ENCODE data around the gene ZNF471.

Gene ZNF471

DNA sequence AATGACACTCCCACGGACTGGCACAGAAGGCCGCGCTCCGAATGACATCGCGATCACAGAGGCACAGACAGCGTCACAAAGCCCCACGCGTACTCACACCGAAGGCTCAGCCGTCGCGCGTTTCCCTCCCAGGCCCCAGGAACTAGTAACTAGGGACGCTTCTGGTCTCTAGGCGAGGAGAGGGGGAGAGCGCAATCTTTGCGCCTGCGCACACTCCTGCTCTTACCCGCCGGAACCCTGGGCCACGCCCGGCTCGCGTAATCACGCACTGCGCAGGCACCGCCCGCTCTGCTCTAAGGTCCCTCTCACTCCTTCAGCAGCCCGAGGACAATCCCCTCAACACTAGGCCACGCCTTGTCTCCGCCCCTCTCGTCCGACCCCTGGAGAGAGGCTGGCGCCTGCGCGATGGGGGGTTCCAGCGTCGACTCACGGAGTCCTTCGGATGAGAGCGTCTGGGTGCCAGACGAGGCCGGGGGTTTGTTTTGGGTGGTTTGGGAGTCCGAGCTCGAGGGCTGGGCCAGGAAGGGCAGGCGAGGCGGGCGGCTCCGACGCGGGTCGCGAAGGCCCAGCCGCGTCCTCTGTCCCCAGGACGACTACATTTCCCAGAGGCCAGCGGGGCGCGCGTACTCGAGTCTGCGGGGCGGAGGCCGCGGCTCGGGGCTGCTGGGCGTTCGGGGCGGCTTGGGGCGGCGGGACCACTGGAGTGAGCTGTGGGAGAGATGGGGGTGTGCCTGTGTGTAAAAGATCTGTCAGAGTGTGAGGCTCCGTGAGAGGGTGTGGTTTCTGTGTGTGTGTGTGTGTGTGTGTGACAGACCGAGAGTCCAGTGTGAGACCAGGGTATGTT is at the start of gene ZNF471:
Gene ZNF471 (plus strand): TSS at position 410 of the 844 bp plus-strand sequence. CDS start 3,717 bp downstream, outside the sequence.
- peak; percentile 95 for DNase-seq (ENCODE audit: low read depth, low spot score)

DNA sequence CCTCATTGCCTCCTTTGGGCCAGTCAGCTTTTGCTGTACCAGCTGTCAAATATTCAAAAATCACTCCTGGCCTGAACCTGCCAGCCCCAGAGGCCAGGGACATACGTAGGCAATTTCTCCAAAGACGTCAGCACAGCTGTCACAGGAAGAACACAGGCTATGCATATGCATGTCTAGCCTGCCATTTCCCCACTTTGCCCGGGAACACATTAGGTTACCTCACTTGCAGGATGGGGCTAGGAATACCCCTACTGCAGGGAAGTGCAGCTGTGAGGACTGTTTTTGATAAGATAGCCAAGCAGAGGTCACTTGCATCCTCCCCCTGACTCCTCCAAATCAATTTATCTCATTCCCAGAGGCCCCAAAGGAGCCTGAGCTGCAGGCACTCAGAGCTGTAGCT is 33.3 kb upstream of the ZNF471 start:
- DNase-seq (ENCODE audit: low read depth, low spot score) = no peak

- no peak for DNase-seq (ENCODE audit: low read depth, low spot score)
Observed at GRCh38 chr19:56476093-56476492, 31.6 kb upstream of the ZNF471 start.

GRCh38 chr19:56476651-56477428 is 30.8 kb upstream of the ZNF471 start, which contains the start of gene ZNF667:
TSS of gene ZNF667 (minus strand) at chr19:56477345. CDS start at chr19:56462370, 14,975 bp downstream.
- DNase-seq (ENCODE audit: low read depth, low spot score) = no peak

DNA sequence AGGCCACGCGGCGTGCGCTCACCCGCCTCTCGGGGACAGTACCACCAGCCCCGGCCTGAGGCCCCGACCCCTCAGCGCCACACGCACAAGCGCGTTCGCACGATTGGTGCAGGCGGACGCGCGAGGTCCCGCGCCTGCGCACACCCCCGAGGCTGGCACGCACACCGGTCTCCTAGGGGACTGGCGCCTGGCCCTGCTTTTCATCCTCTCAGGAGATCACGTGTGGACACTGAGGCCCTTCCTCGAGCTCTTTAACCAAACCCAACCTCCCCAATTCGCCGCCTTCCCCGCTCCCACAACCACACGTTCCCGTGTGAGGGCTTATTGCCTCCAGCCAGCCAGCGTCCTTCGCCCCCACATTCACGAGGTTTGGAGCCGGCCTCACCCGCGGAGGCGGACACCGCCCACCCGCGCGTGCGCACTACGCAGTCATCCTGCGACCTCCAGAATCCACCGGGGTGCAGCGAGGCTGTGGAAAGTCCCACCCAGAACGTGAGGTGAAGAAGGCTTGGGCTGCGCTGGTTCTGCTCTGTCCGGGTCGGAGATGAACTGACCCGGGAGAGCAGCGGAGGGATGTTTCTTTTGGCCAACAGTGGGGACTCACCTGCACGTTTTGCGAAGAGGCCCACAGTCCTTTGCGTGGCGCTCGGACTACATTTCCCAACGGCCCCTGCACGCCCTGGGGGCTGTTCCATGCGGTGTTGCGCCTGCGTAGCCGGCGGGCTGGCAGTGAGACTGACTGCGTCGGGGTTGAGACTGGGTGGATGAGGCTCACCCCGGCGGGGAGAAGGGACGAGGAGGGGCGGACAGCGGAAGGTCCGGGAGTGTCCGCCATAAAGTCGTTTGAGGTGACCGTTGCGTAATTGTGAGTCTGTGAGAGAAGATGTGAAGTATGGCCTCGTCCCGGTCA is 30.0 kb upstream of the ZNF471 start:
- DNase-seq (ENCODE audit: low read depth, low spot score) = peak; percentile 60

GRCh38 chr19:56491399-56491798 is 16.3 kb upstream of the ZNF471 start:
- DNase-seq (ENCODE audit: low read depth, low spot score) = no peak

DNA sequence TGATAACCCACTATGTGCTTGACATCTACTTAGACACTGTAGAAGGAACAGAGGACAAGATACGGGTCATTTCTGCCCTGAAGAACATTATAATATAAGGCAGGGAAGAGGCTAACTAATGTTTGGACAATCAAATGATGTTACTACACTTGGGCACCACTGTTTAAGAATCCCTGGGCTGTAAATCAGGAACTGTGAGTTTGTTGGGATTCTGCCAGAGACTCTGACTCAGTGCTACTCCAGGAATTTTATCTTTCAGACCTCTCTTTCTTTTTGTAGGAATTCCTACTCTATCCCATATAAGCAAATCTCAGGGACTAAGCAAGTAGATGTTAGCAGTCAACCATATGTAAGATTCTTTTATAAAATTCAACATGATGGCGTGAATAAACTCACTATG is 3.1 kb upstream of the ZNF471 start:
- DNase-seq (ENCODE audit: low read depth, low spot score) = no peak

- no peak for DNase-seq (ENCODE audit: low read depth, low spot score)
Observed at GRCh38 chr19:56508290-56508778, 679 bp downstream of the ZNF471 start.

GRCh38 chr19:56525214-56525860 is 17.7 kb downstream of the ZNF471 start:
- no peak for DNase-seq (ENCODE audit: low read depth, low spot score)

- no peak for DNase-seq (ENCODE audit: low read depth, low spot score)
Observed at GRCh38 chr19:56537442-56537841, 29.8 kb downstream of the ZNF471 start.

- peak; percentile 77 for DNase-seq (ENCODE audit: low read depth, low spot score)
Observed at GRCh38 chr19:56538254-56538760, 30.7 kb downstream of the ZNF471 start.

GRCh38 chr19:56538761-56539263 is 31.2 kb downstream of the ZNF471 start, which contains the start of gene ZFP28:
TSS of gene ZFP28 (plus strand) at chr19:56538948. CDS start at chr19:56539019, 71 bp downstream.
- no peak for DNase-seq (ENCODE audit: low read depth, low spot score)

DNA sequence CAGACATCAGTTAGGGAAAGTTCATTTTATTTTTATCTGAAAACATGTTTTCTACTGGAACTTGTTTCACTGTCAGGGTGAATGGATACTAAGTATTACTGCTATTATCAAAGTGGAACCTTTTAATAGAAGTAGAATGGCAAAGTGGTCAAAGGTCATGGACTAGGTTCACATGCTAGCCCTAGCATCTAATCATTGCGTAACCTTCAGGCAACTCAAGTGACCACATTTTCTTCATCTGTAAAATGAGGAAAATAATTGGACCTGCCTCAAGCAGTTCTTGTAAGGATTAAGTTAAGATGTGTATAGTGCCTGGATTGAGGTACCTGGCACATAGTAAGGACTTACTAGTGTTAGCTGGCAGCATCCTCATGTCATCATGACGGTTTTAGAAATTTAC is 36.1 kb downstream of the ZNF471 start:
- DNase-seq (ENCODE audit: low read depth, low spot score) = no peak

DNA sequence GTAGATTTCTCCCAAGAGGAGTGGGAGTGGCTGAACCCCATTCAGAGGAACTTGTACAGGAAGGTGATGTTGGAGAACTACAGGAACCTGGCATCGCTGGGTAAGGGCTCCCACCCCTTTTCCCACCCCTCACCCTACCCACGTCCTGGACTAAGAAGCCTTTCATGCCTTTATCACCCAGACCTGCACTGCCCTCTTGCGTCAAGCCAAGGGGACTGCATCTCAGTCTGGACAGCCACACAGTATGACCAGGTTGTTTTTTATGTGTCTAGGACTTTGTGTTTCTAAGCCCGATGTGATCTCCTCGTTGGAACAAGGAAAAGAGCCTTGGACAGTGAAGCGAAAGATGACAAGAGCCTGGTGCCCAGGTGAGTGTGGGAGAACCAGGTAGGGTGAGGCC is 39.9 kb downstream of the ZNF471 start:
- DNase-seq (ENCODE audit: low read depth, low spot score) = no peak

DNA sequence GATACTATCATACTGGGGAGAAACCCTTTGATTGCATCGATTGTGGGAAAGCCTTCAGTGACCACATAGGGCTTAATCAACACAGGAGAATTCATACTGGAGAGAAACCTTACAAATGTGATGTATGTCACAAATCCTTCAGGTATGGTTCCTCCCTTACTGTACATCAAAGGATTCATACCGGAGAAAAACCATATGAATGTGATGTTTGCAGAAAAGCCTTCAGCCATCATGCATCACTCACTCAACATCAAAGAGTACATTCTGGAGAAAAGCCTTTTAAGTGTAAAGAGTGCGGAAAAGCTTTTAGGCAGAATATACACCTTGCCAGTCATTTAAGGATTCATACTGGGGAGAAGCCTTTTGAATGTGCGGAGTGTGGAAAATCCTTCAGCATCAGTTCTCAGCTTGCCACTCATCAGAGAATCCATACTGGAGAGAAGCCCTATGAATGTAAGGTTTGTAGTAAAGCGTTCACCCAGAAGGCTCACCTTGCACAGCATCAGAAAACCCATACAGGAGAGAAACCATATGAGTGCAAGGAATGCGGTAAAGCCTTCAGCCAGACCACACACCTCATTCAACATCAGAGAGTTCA is 46.7 kb downstream of the ZNF471 start:
- DNase-seq (ENCODE audit: low read depth, low spot score) = no peak

- DNase-seq (ENCODE audit: low read depth, low spot score) = no peak
Observed at GRCh38 chr19:56562766-56563165, 55.1 kb downstream of the ZNF471 start.

DNA sequence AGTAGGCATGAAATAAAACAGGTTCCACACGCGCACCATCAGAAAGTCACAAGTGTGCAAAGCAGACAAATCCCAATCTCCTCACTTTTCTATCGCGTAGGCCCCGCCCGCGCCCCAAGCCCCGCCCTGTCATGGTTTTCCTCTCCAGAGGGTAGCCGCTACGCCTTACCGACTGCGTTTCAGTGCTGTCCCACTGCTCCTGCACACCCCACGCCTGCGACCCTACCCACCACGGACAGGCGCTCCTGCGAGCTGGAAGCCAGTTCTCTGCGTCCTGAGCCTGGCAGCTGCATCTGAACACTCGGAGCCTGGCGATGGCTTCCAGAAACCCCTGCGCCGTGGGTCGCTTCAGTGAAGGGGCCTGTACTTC is 59.2 kb downstream of the ZNF471 start:
- peak; percentile 1 for DNase-seq (ENCODE audit: low read depth, low spot score)

DNA sequence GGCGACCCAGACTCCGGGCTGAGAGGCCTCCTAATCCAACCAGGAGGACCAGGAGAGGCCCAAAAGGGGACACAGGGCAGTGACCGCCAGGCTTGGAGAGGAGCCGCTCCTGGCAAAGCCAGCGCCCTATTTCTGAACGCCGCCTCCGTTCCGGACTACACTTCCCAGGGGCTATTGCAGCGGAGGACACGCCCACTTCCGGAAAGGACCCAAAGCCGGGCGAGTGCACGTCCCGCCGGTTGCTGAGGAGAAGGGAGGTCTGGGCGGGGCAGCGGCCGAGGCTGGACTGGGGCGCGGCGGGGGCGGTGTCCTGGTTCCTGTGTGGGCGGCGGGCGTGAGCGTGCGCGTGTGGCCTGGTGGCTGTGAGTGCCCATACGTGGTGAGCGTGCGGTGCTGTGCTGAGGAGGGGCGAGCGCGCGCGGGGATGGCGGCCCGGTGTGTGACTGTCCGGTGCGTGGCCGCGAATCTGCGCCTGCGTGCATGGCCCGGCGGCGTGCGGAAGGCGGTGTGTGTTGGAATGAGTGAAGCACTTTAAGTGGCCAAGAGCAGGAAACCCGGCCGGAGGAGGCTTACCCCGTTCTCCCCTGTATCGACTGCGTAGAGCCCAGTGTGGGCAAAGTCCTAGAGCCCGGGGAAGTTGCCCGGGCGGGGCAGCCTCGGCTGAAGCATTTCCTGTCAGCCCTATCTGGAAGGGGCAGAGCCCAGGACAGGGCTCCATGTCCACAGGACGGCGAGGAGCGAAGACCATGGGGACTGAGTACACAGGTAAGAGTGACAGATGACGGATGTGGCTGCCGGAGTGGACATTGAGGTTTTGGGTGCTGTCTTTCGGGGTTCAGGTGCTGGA is 59.8 kb downstream of the ZNF471 start, which contains the start of gene ZNF470:
Gene ZNF470 (plus strand): TSS at position 195 of the 847 bp plus-strand sequence. CDS start 2,844 bp downstream, outside the sequence.
- peak; percentile 60 for DNase-seq (ENCODE audit: low read depth, low spot score)

GRCh38 chr19:56572589-56572988 is 64.9 kb downstream of the ZNF471 start:
- DNase-seq (ENCODE audit: low read depth, low spot score) = no peak

All from smooth muscle cell of the brain vasculature (primary cell).